HPDE6-E6E7 (cell line): ENCODE results near the gene SLC22A9.

Source experiments
- DNase-seq: peaks from one replicate; pipeline ENCODE4 v3.0.0; 2011; ENCODE audit warnings: missing footprints; ENCODE audit errors: extremely low spot score

Gene SLC22A9

DNA sequence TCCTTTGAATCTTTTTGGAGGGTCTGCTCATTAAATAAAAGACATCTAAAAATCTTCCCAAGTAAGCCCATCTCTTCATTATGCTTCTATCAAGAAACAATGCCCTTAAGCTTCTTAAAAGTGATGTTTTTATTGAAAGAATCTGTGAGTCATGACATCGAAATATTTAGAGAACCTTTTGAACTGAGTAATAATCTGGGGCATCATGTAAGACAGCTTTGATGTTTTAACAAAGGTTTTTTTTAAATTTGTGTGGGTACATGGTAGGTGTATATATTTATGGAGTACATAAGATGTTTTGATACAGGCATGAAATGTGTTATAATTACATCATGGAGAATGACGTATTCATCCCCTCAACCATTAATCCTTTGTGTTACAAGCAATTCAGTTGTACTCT lies 74.6 kb downstream of the SLC22A9 start:
- no peak for DNase-seq

GRCh38 chr11:63445118-63445517 lies 75.5 kb downstream of the SLC22A9 start:
- no peak for DNase-seq

- DNase-seq, result peak; percentile 28
Observed at GRCh38 chr11:63445720-63446119, 76.1 kb downstream of the SLC22A9 start.

DNA sequence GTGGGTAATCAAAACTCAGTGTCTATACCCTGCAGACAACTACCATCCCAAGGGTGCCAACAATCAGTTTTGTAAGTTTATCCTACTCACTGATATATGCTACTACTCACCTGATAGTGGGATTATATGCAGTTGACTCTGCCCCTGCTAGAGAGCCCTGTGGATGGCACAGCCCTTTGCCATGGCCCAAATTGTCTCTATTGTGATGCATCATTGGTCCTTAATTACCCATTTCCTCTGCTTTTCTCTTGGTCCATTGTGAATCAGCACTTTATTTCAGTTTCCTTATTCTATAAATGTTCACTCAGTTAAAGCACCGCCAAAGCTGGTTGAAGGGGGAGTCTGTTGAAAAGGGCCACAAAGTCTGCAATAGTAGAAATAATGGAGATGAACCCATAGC lies 79.1 kb downstream of the SLC22A9 start:
- DNase-seq, result no peak

DNA sequence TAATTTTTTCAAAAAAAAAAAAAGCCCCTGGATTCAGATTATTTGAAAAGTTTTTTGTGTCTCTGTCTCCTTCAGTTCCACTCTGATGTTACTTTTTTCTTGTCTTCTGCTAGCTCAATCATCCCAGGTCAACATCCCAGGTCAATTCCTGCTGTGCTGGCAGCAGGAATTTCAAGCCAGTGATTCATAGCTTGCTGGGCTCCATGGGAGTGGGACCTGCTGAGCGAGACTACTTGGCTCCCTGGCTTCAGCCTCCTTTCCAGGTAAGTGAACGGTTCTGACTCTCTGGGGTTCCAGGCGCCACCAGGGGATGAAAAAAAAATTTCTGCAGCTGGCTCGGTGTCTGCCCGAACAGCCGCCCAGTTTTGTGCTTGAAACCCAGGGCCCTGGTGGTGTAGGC lies 90.0 kb downstream of the SLC22A9 start:
- DNase-seq, result no peak
